Measurements from ENCODE around the gene SIK3. TPM values are rescaled to one million over a fixed set of nuclear protein-coding genes. Genes with fewer than 3 reads are reported as not detected.

The SIK3 gene
- total RNA-seq, 1 experiment from 2014 or later: 31.4 TPM

- WGBS (ENCODE audit: extremely low coverage, insufficient read length, low lambda C conversion rate): no CpG with 5 or more reads among the region's 4 CpGs
- Histone ChIP-seq H2AK5ac (ENCODE audit: insufficient read length, low read length) (no peak overlapping the region), H2BK20ac (ENCODE audit: low read depth, low read length, poor library complexity, severe bottlenecking) (no peak overlapping the region), H3K9me3 (ENCODE audit: control insufficient read depth, low read depth, low read length) (no peaks in the 10 kb centered on the region), H3K79me1 (ENCODE audit: insufficient read depth, low read depth, low read length, poor library complexity, severe bottlenecking) (no peaks in the 10 kb centered on the region), H3K27me3 (ENCODE audit: insufficient read depth, low read length) (no peaks in the 10 kb centered on the region), H3K14ac (ENCODE audit: insufficient read depth, low read length) (no peak overlapping the region), H3K4me1 (ENCODE audit: insufficient read depth, low read length) (no peaks in the 10 kb centered on the region), H2BK5ac (ENCODE audit: insufficient read length, low read length) (no peak overlapping the region), H3K56ac (ENCODE audit: insufficient read length, low read depth, low read length) (no peak overlapping the region), H3K79me2 (ENCODE audit: insufficient read depth, low read length) (no peaks in the 10 kb centered on the region), H4K20me1 (ENCODE audit: control insufficient read depth, insufficient read depth, insufficient read length) (no peaks in the 10 kb centered on the region), H4K8ac (replicated peaks; ENCODE audit: insufficient read length, low read depth, low read length) (no peak overlapping the region), H2AFZ (ENCODE audit: low read length) (no peak overlapping the region), H3T11ph (ENCODE audit: low read length) (no peak overlapping the region), H3K27ac (ENCODE audit: insufficient read length, low read depth, low read length) (no peak overlapping the region), H2BK12ac (ENCODE audit: insufficient read length, low read depth, low read length) (no peak overlapping the region), H3K4me2 (ENCODE audit: insufficient read depth, insufficient read length, low read length) (no peak overlapping the region), H2BK15ac (ENCODE audit: low read depth, low read length) (no peak overlapping the region), H3K4ac (ENCODE audit: low read depth, low read length) (no peak overlapping the region), H3K23me2 (ENCODE audit: insufficient read length, low read depth, low read length, poor library complexity, severe bottlenecking) (no peaks in the 10 kb centered on the region), H3K9ac (ENCODE audit: extremely low read depth, insufficient read length, low read length) (no peak overlapping the region), H3K18ac (ENCODE audit: insufficient read length, low read depth, low read length) (no peak overlapping the region), H4K5ac (ENCODE audit: insufficient read length, low read depth, low read length) (no peak overlapping the region), H3K23ac (ENCODE audit: insufficient read length, low read depth, low read length) (no peak overlapping the region), H2BK120ac (ENCODE audit: low read depth, low read length, poor library complexity, severe bottlenecking) (no peak overlapping the region), H4K91ac (ENCODE audit: insufficient read length, low read depth, low read length) (no peak overlapping the region)
- H3K27me3 Mint-ChIP-seq (ENCODE audit: low read depth): peaks cover 21% of the 10 kb centered on the region
- H3K36me3 Mint-ChIP-seq (ENCODE audit: insufficient read depth in 1 of 3, low read depth in 3 of 3): no peaks in the 10 kb centered on the region
- H3K9me3 Mint-ChIP-seq: no peaks in the 10 kb centered on the region; a peak in 1 of 5 replicates
- no peak for TF ChIP-seq CTCF (conservative IDR thresholded peaks at IDR 0.05)
- no peak overlapping the region for H3K27ac Mint-ChIP-seq
- no peak for DNase-seq
- no peak overlapping the region for H3K4me3 Mint-ChIP-seq
- H3K4me1 Mint-ChIP-seq: no peaks in the 10 kb centered on the region
Measured at GRCh38 chr11:117128289-117128688, 30.1 kb upstream of the SIK3 start.
